Activated CD4-positive, alpha-beta T cell treated with anti-CD3 and anti-CD28 coated beads for 4 hours (primary cell): ENCODE data around the gene BTF3L4.
"Not testable (repeated sequence)": the region's sequence is repeated elsewhere in the genome, so short reads cannot be mapped to it uniquely, and the experiment has no call there.

Experiments
- DNase-seq, 2 donors: peaks; one replicate each; pipeline ENCODE4 v3.0.0-alpha.2; 2020

BTF3L4 gene

GRCh38 chr1:52055866-52056162 is 281 bp upstream of the BTF3L4 start:
- DNase-seq, result no peak

- DNase-seq, result no peak
Measured at GRCh38 chr1:52056937-52057231, 789 bp downstream of the BTF3L4 start.

- no peak for DNase-seq
Measured at GRCh38 chr1:52057255-52057654, 1.2 kb downstream of the BTF3L4 start.

GRCh38 chr1:52057876-52058415 is 1.9 kb downstream of the BTF3L4 start:
- no peak for DNase-seq

GRCh38 chr1:52059321-52059720 is 3.2 kb downstream of the BTF3L4 start:
- no peak for DNase-seq

- no peak for DNase-seq
Measured at GRCh38 chr1:52059888-52060287, 3.8 kb downstream of the BTF3L4 start.

- no peak for DNase-seq
Measured at GRCh38 chr1:52060822-52061221, 4.7 kb downstream of the BTF3L4 start.

GRCh38 chr1:52063192-52063591 is 7.1 kb downstream of the BTF3L4 start:
- DNase-seq, result no peak

GRCh38 chr1:52070704-52071103 is 14.6 kb downstream of the BTF3L4 start:
- no peak for DNase-seq

GRCh38 chr1:52072291-52072690 is 16.2 kb downstream of the BTF3L4 start:
- DNase-seq, result no peak

GRCh38 chr1:52077277-52077676 is 21.2 kb downstream of the BTF3L4 start:
- not testable (repeated sequence) for DNase-seq

GRCh38 chr1:52080014-52080415 is 23.9 kb downstream of the BTF3L4 start:
- no peak for DNase-seq

- DNase-seq, result not testable (repeated sequence)
Measured at GRCh38 chr1:52087892-52088291, 31.8 kb downstream of the BTF3L4 start.

- DNase-seq, result not testable (repeated sequence)
Measured at GRCh38 chr1:52094300-52094699, 38.2 kb downstream of the BTF3L4 start.

- no peak for DNase-seq
Measured at GRCh38 chr1:52096216-52096615, 40.1 kb downstream of the BTF3L4 start.

- DNase-seq, result no peak
Measured at GRCh38 chr1:52098139-52098871, 42.2 kb downstream of the BTF3L4 start.

- no peak for DNase-seq
Measured at GRCh38 chr1:52102336-52103013, 46.4 kb downstream of the BTF3L4 start.

GRCh38 chr1:52111492-52111891 is 55.4 kb downstream of the BTF3L4 start:
- no peak for DNase-seq

- no peak for DNase-seq
Measured at GRCh38 chr1:52112489-52112888, 56.4 kb downstream of the BTF3L4 start.

- DNase-seq, result no peak
Measured at GRCh38 chr1:52119301-52120079, 63.4 kb downstream of the BTF3L4 start.

GRCh38 chr1:52122384-52122783 is 66.3 kb downstream of the BTF3L4 start:
- no peak for DNase-seq

- no peak for DNase-seq
Measured at GRCh38 chr1:52123622-52124021, 67.5 kb downstream of the BTF3L4 start.

- no peak for DNase-seq
Measured at GRCh38 chr1:52125736-52126359, 69.8 kb downstream of the BTF3L4 start.
